ENCODE results near the gene CCDC154.

DNA sequence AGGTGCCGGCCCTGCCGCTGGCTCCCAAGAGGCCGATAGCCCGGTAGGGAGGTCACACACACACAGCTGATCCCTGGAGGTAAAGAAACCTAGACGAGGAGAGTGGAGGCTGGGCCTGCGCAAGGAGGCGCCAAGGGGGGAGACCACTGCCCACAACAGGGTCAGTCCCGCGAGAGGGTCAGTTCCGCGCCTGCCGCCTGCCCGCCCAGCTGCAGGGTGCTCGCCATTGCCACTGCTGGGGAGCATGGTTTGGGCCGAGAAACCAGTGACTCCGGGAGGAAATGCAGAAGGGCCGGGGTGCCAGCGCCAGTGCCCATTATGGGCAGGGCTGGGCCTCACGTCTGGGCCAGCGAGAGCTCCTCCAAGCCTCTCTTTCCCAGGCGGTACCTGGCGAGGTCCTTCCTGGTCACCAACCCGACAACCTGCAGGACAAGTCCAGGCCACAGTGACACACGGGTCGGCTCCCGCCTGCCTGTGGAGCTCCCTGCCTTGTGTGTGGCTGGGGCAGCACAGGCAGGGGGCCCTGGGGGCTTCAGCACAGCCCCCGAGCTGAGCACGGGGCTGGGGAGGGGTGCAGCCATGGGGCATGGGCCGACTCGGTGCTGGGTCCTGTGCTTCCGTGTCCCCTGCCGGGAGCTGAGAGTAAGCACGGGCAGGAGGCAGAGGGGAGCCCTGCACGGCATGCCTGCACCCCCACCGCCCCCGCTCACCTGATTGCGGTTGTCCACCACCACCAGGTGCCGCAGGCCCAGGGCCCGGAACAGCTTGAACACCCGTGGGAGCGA, 2.1 kb upstream of the CCDC154 start:
- TF ChIP-seq JUND (IDR thresholded peaks at IDR 0.05; ENCODE audit: low read depth, low read length) (no peak), HDAC2 (IDR thresholded peaks at IDR 0.05) (no peak), MYB (IDR thresholded peaks at IDR 0.05; ENCODE audit: borderline replicate concordance, low read depth, low read length) (no peak), MYC (IDR thresholded peaks at IDR 0.05; ENCODE audit: insufficient read depth, insufficient read length, insufficient replicate concordance, low read length, severe bottlenecking) (no peak), EED (IDR thresholded peaks at IDR 0.05; ENCODE audit: low read depth) (no peak), NR2C2 (IDR thresholded peaks at IDR 0.05; ENCODE audit: borderline replicate concordance, control insufficient read depth, insufficient read length, low read depth) (no peak), CEBPB (IDR thresholded peaks at IDR 0.05; ENCODE audit: borderline replicate concordance in 1 of 2, low read depth in 2 of 2, low read length in 2 of 2) (no peak), ZNF384 (IDR thresholded peaks at IDR 0.05; ENCODE audit: borderline replicate concordance, low read depth, low read length) (no peak)
- TF ChIP-seq, protein P1, sequence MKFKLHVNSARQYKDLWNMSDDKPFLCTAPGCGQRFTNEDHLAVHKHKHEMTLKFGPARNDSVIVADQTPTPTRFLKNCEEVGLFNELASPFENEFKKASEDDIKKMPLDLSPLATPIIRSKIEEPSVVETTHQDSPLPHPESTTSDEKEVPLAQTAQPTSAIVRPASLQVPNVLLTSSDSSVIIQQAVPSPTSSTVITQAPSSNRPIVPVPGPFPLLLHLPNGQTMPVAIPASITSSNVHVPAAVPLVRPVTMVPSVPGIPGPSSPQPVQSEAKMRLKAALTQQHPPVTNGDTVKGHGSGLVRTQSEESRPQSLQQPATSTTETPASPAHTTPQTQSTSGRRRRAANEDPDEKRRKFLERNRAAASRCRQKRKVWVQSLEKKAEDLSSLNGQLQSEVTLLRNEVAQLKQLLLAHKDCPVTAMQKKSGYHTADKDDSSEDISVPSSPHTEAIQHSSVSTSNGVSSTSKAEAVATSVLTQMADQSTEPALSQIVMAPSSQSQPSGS (IDR thresholded peaks at IDR 0.05; ENCODE audit: low read length), result no peak

All from GM12878 (cell line).